Activated naive CD8-positive, alpha-beta T cell treated with anti-CD3 and anti-CD28 coated beads, Interleukin-2, amount 50 U/mL, for 16 hours (primary cell): ENCODE data around the gene CMSS1.

Source experiments
- DNase-seq: peaks from one replicate; pipeline ENCODE4 v3.0.0-alpha.2; 2020; ENCODE audit warnings: low read depth, low spot score

Gene CMSS1

DNA sequence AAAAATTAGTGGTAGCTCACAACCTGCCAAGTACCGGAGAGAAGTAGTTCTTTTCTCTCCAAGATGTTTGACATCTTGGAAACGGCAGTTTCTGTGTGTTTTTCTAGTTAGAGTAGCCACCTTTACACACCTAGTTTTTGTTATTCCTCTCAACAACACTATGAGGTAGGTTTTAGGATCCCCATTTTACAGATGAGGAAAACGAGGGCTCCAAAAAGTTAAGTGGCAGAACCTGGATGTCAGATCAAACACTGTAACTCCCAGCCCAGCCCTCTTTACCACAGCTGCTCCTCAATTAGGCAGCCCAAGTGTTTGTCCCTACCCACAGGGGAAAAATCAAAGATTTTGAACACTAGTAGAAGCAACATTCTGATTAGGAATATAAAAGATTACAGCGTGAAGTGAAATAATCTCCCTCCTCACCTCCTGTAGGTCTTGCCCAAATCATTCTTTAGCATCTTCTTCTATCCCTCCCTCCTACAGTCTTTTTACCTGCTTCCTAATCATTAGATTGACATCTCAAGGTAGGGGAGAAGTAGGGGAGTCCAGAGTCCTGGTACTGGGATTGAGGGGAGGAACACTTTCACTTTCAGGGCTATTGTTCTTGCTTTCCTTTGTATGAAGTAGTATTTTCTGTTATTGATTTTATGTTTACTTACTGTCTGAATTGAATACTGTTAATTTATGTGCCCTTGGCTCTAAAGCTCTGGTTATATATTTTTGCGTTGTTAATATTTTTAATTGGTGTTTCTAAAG is 142.6 kb downstream of the CMSS1 start:
- DNase-seq: no peak

- DNase-seq: no peak
These were observed 143.3 kb downstream of the CMSS1 start for GRCh38 chr3:99960941-99961340.

- DNase-seq: no peak
These were observed 144.3 kb downstream of the CMSS1 start for GRCh38 chr3:99961756-99962515.

GRCh38 chr3:99962703-99963102 is 145.0 kb downstream of the CMSS1 start:
- no peak for DNase-seq

DNA sequence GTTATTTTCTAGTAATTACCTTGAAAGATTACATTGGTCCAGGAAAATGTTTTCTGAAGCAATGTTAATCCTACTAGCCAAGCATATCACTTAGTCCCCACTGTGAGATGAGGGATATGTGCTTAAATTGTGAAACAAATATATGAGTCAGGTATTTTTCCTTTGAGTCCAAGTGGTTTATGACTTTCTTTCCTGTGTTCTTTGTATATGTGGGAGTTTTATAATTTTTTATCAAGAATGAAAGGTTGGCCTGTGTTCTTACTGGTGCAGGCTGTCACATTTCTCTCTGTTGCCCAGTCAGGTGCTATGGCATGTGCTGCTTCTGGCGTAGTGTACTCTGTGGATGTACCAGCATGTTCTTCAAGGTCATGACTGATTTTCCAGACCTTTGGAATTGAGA is 147.4 kb downstream of the CMSS1 start:
- no peak for DNase-seq

- DNase-seq: no peak
These were observed 148.2 kb downstream of the CMSS1 start for GRCh38 chr3:99965681-99966408.

DNA sequence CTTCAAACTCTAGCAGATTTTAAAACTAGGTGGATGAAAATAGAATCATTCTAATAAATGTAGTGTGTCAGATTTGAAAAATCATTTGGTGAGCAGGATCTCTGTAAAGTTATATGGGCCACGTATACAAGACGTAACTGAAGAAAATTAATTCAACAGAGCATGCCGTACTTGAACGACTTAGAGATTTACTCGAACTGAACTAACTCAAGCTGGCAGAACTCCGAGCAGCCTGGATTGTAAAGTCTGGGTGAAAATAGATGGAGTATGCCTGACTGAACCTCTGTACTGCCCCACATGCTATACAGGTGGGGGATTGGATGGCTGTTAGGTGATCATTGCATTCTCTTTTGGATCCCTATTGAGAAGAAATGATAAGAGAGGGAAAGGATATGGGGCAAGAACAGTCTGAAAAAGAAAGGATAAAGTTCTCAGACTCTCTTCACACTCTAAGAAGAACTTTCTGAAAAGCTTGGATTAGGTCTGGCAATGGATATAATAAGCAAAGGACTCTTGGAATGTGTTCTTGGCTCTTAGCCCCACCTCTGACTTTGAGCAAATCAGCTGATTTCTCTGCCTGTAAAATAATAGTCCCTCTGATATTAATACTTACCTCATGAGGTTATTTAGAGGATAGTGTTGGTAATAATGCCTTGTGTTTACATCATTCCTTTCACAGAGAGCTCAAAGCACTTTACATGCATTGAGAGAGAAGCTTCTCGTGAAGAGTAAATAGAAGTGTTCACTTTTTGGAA is 149.2 kb downstream of the CMSS1 start:
- no peak for DNase-seq

- DNase-seq: no peak
These were observed 150.1 kb downstream of the CMSS1 start for GRCh38 chr3:99967796-99968195.

DNA sequence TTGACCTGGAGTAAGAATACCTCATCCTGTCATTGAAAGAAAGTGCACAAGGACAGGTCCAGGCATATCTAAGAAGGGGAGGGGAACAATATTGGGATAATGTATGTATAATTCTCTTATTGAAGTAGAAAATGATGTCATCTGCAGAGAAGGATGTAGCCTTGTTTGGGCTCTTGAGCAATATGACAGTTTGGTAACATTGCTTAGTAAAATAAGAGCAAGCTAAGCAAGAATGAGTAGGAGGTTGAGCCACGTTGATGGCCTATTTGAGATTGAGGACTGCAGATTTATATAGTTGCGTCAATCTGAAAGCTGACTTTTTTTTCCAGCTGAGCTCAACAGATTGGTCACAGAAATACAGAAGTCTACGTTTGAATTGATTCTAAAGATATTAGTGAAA is 151.5 kb downstream of the CMSS1 start:
- DNase-seq: no peak

DNA sequence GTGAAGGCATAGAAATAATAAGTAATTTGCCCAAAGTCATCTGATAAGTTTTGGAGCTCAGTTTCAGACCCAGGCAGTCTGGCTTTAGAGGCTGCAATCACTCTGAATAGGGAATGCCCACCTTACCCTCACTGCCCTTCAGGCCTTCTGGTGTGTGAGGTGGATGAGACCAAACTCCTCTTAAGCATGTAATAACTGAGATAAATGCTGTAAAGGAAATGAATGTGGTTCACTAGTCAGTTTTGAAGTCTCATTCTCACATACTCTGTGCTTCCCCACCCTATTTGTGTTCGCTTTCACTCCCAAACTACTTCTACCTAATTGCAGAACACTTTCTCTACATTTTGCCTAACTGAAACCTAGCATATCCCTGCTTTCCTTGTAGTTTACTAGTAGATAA is 152.5 kb downstream of the CMSS1 start:
- DNase-seq: no peak

GRCh38 chr3:99971761-99972160 is 154.1 kb downstream of the CMSS1 start:
- no peak for DNase-seq

DNA sequence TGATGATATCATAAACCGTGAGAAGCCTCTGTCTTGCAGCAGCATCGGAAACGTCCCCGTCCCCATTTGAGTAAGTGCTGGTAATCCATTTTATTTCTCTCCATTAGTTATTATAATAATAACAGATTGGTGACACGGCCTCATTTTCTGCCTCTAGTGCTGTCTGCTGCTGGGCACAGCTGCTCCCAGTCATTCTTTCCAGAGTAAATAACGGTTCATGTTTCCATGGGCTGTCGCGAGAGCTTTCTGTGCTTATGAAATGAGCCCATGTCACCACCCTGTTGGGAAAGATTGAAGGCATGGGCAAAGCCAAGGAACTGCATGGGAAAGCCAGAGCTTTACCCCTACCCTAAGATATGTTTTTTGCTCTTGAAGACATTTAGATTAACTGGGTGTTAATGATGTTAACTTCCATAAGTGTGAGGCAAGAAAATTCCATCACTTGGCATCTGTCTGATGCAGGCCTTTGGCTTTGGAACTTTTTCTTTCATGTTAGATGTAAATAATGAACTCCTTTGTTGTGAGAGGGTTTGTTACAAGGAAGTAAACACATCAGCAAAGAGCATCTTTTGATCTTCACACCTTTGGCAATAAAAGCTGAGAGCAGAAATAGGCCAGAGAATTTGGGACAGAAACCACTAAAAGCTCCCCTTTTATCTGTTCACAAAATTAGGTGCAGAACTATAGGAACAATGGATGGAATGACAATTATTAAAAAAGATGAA is 154.9 kb downstream of the CMSS1 start:
- no peak for DNase-seq

- no peak for DNase-seq
These were observed 157.3 kb downstream of the CMSS1 start for GRCh38 chr3:99974989-99975388.

DNA sequence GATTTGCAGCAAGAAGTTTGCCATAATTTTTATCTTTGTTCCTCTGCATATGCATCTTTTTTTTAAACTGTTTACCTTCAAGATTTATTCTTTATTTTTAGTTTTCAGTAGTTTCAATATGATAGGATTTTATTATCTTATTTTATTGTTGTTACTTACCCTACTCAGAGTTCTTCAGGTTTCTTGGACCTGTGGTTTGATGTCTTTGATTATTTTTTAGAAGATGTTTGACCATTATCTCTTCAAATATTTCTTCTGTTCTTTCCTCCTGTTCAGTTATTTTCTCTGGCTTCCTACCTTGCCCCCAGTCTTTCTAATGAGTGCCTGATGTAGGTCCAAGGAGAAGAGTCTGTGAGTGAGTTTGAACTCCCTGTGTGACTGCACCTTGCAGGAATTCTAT is 158.9 kb downstream of the CMSS1 start:
- DNase-seq: no peak

- DNase-seq: no peak
These were observed 160.6 kb downstream of the CMSS1 start for GRCh38 chr3:99978221-99978620.

DNA sequence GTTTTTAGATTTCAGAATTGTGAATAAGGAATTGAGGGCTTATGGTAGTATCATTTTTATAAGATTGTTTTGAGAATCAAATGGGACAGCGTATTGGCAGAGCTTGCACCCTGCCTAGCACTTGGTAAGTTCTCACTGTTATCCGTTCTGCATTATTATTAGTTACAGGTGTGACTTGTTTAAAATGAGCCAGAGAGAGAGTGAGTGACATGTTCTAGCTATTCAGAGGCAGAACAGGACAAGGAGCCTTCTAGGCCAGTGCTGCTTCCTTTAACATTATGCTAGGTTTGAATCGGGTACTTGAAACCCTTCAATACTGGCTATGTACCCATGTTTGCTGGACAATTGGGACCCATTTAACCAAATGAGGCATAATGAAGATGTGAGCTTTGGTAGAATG is 162.9 kb downstream of the CMSS1 start:
- no peak for DNase-seq

DNA sequence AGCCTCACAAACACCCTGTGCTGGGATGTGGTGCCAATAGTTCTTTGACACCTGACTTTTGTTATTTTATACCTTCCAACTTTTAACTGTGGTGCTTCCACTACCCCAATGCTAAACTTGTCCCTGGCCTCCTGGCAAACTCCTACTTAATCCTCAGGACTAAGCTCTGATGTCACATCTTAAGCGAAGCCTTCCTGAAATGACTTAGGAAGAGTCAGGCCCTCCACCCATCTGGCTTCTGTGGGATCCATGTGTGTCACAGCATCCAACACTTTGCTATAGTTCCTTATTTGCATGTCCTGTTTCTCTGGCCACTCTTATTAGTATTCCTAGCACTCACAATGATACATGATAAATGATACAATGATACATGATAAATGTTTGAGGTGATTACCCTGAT is 163.5 kb downstream of the CMSS1 start:
- no peak for DNase-seq

DNA sequence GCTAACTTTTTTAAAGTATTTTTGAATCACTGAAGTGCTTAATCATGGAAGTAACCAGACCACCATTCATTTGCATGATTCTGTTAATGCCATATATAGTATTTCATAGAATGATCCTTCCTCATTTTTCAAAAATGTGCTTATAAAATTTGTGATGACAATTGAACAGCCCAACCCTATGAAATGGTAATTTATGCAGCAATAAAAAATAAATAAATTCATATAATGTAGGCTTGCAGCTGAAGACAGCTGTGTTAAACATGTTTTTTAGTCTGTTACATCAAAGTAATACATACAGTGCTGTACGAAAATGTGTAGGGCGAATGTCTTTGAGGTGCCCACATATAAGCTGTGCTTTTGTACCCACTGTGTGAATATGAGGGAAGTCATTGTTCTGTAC is 165.0 kb downstream of the CMSS1 start:
- DNase-seq: no peak

GRCh38 chr3:99984139-99984538 is 166.5 kb downstream of the CMSS1 start:
- no peak for DNase-seq

- DNase-seq: no peak
These were observed 167.0 kb downstream of the CMSS1 start for GRCh38 chr3:99984668-99985067.

- DNase-seq: no peak
These were observed 172.5 kb downstream of the CMSS1 start for GRCh38 chr3:99990179-99990578.
